Stimulated activated CD4-positive, alpha-beta T cell treated with anti-CD3 and anti-CD28 coated beads, Interleukin-2, amount 100 ng/mL, for 4 hours (primary cell): ENCODE data around the gene KIFC1.

ENCODE experiments used
- DNase-seq: peaks from one replicate; pipeline ENCODE4 v3.0.0-alpha.2; 2020; ENCODE audit warnings: low read depth

KIFC1 gene

GRCh38 chr6:33443025-33443424 is 51.4 kb downstream of the KIFC1 start:
- DNase-seq = no peak

GRCh38 chr6:33443619-33444504 is 52.2 kb downstream of the KIFC1 start:
- no peak for DNase-seq

GRCh38 chr6:33445119-33445603 is 53.5 kb downstream of the KIFC1 start:
- no peak for DNase-seq

- DNase-seq = no peak
Measured at GRCh38 chr6:33446356-33446755, 54.7 kb downstream of the KIFC1 start.

GRCh38 chr6:33450434-33450833 is 58.8 kb downstream of the KIFC1 start:
- DNase-seq = no peak

- DNase-seq = no peak
Measured at GRCh38 chr6:33451606-33452005, 60.0 kb downstream of the KIFC1 start.

- DNase-seq = no peak
Measured at GRCh38 chr6:33452496-33452895, 60.9 kb downstream of the KIFC1 start.

GRCh38 chr6:33453393-33454008 is 61.9 kb downstream of the KIFC1 start:
- no peak for DNase-seq

GRCh38 chr6:33454009-33454946 is 62.7 kb downstream of the KIFC1 start, which contains the start of gene ZBTB9:
TSS of gene ZBTB9 (plus strand) at chr6:33454576. CDS start at chr6:33455101, 525 bp downstream.
- DNase-seq = peak; percentile 89

GRCh38 chr6:33455051-33455450 is 63.4 kb downstream of the KIFC1 start:
- no peak for DNase-seq

GRCh38 chr6:33456156-33456555 is 64.5 kb downstream of the KIFC1 start:
- no peak for DNase-seq

GRCh38 chr6:33458676-33459075 is 67.1 kb downstream of the KIFC1 start:
- no peak for DNase-seq

GRCh38 chr6:33459226-33459625 is 67.6 kb downstream of the KIFC1 start:
- DNase-seq = no peak
